ENCODE data around the gene KLF15. TPM values are rescaled to one million over a fixed set of nuclear protein-coding genes. Genes with fewer than 3 reads are reported as not detected.
A peak's percentile ranks its signal among the peaks of the same experiment; 100 is the strongest.

KLF15 gene
- total RNA-seq, 1 experiment from 2014 or later = 14.7 TPM

DNA sequence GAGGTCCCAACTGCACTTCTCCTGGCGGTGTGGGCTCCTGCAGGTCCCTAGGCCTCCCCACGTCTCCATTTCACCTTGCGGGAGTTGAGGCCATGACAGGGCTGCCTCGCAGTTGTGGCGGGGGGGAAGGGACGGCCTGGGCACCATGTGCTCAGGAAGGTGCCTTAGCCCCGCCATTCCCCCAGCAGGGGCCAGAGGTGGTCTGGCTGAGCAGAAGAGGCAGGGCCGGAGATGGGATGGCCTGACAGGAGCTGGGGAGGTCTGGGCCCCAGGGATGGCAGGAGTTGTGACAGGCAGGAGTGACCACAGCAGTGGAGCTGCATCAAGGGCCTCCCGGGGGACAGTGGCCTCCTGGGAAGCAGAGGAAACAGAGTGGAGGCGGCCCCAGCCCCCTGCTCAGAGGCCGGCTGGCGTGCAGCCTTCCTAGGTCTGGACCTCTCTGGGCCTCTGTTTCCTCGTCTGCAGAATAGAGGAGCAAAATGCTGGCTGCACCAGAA lies 18.7 kb upstream of the KLF15 start:
- H3K9me3 Mint-ChIP-seq = peaks cover 13% of the 10 kb centered on the region; the same call in 1 of the 2 replicates
- peaks cover 3% of the 10 kb centered on the region; the same call in 1 of the 2 replicates for H3K36me3 Mint-ChIP-seq
- DNase-seq (ENCODE audit: low spot score) (peak; percentile 11), ATAC-seq (no peak)
- H3K27me3 Mint-ChIP-seq (ENCODE audit: low read depth) = peaks cover 2% of the 10 kb centered on the region; the same call in 1 of the 2 replicates
- CTCF ChIA-PET = interaction anchor here (0.9 to 1.0 kb wide), 2 partner anchors 13 to 242 kb away, joined by 3 to 4 read pairs; no protein-coding TSS in a partner anchor
- POLR2A ChIA-PET = no interaction called here
- H3K4me1 Mint-ChIP-seq = peaks cover 20% of the 10 kb centered on the region
- H3K27ac Mint-ChIP-seq = no peak overlapping the region
- no peak overlapping the region for H3K4me3 Mint-ChIP-seq
- no peak for TF ChIP-seq HMGA2 (CRISPR knock-in tag; IDR thresholded peaks at IDR 0.05)
- TF ChIP-seq, protein P1, sequence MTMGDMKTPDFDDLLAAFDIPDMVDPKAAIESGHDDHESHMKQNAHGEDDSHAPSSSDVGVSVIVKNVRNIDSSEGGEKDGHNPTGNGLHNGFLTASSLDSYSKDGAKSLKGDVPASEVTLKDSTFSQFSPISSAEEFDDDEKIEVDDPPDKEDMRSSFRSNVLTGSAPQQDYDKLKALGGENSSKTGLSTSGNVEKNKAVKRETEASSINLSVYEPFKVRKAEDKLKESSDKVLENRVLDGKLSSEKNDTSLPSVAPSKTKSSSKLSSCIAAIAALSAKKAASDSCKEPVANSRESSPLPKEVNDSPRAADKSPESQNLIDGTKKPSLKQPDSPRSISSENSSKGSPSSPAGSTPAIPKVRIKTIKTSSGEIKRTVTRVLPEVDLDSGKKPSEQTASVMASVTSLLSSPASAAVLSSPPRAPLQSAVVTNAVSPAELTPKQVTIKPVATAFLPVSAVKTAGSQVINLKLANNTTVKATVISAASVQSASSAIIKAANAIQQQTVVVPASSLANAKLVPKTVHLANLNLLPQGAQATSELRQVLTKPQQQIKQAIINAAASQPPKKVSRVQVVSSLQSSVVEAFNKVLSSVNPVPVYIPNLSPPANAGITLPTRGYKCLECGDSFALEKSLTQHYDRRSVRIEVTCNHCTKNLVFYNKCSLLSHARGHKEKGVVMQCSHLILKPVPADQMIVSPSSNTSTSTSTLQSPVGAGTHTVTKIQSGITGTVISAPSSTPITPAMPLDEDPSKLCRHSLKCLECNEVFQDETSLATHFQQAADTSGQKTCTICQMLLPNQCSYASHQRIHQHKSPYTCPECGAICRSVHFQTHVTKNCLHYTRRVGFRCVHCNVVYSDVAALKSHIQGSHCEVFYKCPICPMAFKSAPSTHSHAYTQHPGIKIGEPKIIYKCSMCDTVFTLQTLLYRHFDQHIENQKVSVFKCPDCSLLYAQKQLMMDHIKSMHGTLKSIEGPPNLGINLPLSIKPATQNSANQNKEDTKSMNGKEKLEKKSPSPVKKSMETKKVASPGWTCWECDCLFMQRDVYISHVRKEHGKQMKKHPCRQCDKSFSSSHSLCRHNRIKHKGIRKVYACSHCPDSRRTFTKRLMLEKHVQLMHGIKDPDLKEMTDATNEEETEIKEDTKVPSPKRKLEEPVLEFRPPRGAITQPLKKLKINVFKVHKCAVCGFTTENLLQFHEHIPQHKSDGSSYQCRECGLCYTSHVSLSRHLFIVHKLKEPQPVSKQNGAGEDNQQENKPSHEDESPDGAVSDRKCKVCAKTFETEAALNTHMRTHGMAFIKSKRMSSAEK (CRISPR knock-in tag; IDR thresholded peaks at IDR 0.05; ENCODE audit: borderline replicate concordance) = no peak
- TF ChIP-seq JUN (CRISPR knock-in tag; IDR thresholded peaks at IDR 0.05) = no peak
- no peak for TF ChIP-seq ZNF121 (CRISPR knock-in tag; IDR thresholded peaks at IDR 0.05)
- TF ChIP-seq, protein P2, sequence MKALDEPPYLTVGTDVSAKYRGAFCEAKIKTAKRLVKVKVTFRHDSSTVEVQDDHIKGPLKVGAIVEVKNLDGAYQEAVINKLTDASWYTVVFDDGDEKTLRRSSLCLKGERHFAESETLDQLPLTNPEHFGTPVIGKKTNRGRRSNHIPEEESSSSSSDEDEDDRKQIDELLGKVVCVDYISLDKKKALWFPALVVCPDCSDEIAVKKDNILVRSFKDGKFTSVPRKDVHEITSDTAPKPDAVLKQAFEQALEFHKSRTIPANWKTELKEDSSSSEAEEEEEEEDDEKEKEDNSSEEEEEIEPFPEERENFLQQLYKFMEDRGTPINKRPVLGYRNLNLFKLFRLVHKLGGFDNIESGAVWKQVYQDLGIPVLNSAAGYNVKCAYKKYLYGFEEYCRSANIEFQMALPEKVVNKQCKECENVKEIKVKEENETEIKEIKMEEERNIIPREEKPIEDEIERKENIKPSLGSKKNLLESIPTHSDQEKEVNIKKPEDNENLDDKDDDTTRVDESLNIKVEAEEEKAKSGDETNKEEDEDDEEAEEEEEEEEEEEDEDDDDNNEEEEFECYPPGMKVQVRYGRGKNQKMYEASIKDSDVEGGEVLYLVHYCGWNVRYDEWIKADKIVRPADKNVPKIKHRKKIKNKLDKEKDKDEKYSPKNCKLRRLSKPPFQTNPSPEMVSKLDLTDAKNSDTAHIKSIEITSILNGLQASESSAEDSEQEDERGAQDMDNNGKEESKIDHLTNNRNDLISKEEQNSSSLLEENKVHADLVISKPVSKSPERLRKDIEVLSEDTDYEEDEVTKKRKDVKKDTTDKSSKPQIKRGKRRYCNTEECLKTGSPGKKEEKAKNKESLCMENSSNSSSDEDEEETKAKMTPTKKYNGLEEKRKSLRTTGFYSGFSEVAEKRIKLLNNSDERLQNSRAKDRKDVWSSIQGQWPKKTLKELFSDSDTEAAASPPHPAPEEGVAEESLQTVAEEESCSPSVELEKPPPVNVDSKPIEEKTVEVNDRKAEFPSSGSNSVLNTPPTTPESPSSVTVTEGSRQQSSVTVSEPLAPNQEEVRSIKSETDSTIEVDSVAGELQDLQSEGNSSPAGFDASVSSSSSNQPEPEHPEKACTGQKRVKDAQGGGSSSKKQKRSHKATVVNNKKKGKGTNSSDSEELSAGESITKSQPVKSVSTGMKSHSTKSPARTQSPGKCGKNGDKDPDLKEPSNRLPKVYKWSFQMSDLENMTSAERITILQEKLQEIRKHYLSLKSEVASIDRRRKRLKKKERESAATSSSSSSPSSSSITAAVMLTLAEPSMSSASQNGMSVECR (CRISPR knock-in tag; IDR thresholded peaks at IDR 0.05; ENCODE audit: borderline replicate concordance) = no peak
- TF ChIP-seq, protein P3, sequence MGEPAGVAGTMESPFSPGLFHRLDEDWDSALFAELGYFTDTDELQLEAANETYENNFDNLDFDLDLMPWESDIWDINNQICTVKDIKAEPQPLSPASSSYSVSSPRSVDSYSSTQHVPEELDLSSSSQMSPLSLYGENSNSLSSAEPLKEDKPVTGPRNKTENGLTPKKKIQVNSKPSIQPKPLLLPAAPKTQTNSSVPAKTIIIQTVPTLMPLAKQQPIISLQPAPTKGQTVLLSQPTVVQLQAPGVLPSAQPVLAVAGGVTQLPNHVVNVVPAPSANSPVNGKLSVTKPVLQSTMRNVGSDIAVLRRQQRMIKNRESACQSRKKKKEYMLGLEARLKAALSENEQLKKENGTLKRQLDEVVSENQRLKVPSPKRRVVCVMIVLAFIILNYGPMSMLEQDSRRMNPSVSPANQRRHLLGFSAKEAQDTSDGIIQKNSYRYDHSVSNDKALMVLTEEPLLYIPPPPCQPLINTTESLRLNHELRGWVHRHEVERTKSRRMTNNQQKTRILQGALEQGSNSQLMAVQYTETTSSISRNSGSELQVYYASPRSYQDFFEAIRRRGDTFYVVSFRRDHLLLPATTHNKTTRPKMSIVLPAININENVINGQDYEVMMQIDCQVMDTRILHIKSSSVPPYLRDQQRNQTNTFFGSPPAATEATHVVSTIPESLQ (CRISPR knock-in tag; IDR thresholded peaks at IDR 0.05) = no peak
- TF ChIP-seq, protein P4, sequence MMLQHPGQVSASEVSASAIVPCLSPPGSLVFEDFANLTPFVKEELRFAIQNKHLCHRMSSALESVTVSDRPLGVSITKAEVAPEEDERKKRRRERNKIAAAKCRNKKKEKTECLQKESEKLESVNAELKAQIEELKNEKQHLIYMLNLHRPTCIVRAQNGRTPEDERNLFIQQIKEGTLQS (CRISPR knock-in tag; conservative IDR thresholded peaks at IDR 0.05) = no peak

DNA sequence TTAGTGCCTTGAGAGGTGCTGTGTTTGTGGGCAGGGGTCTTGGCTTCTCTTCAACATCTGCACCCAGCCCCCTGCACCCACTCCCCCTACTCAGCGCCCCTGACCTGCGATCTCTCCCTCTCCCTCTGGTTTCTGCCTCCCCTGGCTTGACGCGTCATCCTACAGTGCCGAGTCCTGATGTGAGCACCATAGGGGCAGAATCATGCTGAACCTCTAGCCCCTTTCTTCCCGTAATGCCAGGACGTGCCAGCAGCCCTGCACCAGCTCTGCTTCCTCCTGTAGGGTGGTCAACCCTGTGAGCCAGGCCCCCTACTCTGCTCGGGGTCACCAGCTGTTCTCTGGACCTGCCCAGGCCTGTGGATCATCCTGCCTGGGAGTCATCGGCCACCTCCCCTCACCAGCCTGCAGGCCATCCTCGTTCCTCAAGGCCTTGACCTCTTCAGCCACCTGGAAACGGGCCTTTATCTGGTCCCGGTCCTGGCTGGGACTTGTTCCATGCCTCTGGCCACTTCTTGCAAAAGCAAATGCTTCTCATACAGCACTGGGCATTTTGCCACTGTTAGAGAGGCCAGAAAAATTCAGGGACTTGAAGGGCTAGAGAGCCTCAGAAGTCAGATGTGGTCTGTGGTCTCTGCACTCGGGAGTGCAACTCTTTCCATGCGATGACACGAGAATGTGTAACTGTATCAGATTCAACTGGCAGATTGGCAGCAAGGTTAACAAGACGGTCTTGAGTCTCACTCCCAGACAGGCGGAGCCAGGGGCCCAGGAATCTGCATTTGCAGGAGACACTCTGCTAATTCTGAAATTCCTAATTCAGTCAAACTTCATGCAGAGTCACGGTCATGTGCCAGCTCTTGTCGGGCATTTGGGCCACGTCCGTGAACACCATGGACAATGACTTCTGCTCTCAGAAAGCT lies 16.7 kb upstream of the KLF15 start:
- DNase-seq (ENCODE audit: low spot score) (peak; percentile 7), ATAC-seq (no peak)
- Mint-ChIP-seq H3K4me1 (peaks cover 17% of the 10 kb centered on the region), H3K36me3 (peaks cover 6% of the 10 kb centered on the region), H3K9me3 (peaks cover 14% of the 10 kb centered on the region; the same call in 1 of the 2 replicates), H3K27me3 (ENCODE audit: low read depth) (peaks cover 2% of the 10 kb centered on the region; the same call in 1 of the 2 replicates), H3K27ac (peak overlapping the region; percentile 10; the same call in 1 of the 2 replicates), H3K4me3 (no peak overlapping the region)
- POLR2A ChIA-PET = no interaction called here
- CTCF ChIA-PET = interaction anchor here (1.0 kb wide), 1 partner anchor 100 kb away, joined by 4 read pairs; no protein-coding TSS in a partner anchor
- TF ChIP-seq KAT7 (CRISPR knock-in tag; IDR thresholded peaks at IDR 0.05; ENCODE audit: borderline replicate concordance) (no peak), RORB (CRISPR knock-in tag; IDR thresholded peaks at IDR 0.05) (no peak), NR3C1 (CRISPR knock-in tag; conservative IDR thresholded peaks at IDR 0.05; ENCODE audit: low read depth) (no peak), CREM (CRISPR knock-in tag; IDR thresholded peaks at IDR 0.05) (no peak), ETV6 (CRISPR knock-in tag; IDR thresholded peaks at IDR 0.05) (no peak)
- TF ChIP-seq, protein P5, sequence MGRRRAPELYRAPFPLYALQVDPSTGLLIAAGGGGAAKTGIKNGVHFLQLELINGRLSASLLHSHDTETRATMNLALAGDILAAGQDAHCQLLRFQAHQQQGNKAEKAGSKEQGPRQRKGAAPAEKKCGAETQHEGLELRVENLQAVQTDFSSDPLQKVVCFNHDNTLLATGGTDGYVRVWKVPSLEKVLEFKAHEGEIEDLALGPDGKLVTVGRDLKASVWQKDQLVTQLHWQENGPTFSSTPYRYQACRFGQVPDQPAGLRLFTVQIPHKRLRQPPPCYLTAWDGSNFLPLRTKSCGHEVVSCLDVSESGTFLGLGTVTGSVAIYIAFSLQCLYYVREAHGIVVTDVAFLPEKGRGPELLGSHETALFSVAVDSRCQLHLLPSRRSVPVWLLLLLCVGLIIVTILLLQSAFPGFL (CRISPR knock-in tag; IDR thresholded peaks at IDR 0.05; ENCODE audit: borderline replicate concordance) = no peak
- TF ChIP-seq, protein P6, sequence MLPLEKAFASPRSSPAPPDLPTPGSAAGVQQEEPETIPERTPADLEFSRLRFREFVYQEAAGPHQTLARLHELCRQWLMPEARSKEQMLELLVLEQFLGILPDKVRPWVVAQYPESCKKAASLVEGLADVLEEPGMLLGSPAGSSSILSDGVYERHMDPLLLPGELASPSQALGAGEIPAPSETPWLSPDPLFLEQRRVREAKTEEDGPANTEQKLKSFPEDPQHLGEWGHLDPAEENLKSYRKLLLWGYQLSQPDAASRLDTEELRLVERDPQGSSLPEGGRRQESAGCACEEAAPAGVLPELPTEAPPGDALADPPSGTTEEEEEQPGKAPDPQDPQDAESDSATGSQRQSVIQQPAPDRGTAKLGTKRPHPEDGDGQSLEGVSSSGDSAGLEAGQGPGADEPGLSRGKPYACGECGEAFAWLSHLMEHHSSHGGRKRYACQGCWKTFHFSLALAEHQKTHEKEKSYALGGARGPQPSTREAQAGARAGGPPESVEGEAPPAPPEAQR (CRISPR knock-in tag; IDR thresholded peaks at IDR 0.05) = no peak
- TF ChIP-seq, protein P7, sequence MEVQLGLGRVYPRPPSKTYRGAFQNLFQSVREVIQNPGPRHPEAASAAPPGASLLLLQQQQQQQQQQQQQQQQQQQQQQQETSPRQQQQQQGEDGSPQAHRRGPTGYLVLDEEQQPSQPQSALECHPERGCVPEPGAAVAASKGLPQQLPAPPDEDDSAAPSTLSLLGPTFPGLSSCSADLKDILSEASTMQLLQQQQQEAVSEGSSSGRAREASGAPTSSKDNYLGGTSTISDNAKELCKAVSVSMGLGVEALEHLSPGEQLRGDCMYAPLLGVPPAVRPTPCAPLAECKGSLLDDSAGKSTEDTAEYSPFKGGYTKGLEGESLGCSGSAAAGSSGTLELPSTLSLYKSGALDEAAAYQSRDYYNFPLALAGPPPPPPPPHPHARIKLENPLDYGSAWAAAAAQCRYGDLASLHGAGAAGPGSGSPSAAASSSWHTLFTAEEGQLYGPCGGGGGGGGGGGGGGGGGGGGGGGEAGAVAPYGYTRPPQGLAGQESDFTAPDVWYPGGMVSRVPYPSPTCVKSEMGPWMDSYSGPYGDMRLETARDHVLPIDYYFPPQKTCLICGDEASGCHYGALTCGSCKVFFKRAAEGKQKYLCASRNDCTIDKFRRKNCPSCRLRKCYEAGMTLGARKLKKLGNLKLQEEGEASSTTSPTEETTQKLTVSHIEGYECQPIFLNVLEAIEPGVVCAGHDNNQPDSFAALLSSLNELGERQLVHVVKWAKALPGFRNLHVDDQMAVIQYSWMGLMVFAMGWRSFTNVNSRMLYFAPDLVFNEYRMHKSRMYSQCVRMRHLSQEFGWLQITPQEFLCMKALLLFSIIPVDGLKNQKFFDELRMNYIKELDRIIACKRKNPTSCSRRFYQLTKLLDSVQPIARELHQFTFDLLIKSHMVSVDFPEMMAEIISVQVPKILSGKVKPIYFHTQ (CRISPR knock-in tag; IDR thresholded peaks at IDR 0.05) = no peak

Measured in WTC11 (cell line).